Neural progenitor cell (in vitro differentiated cells): Measurements from ENCODE around the gene FBXO4.

ENCODE experiments used
- CTCF ChIP-seq: fragments of 200-600 bp; sonication (generic); IDR thresholded peaks from 2 replicates; pipeline ENCODE4 v1.5.1; 2017; ENCODE audit warnings: antibody characterized with exemption, mild to moderate bottlenecking
- EZH2 ChIP-seq: fragments of 200-600 bp; sonication (generic); IDR thresholded peaks from 2 replicates; pipeline ENCODE4 v1.6.1; 2017; ENCODE audit warnings: antibody characterized with exemption, mild to moderate bottlenecking, moderate library complexity
- EZH2phosphoT487 ChIP-seq: fragments of 200-600 bp; sonication (generic); IDR thresholded peaks from 2 replicates; pipeline ENCODE4 v1.6.1; 2017; ENCODE audit warnings: antibody characterized with exemption

- TF ChIP-seq CTCF (no peak), EZH2 (no peak), EZH2phosphoT487 (no peak)
These were observed 35.4 kb downstream of the FBXO4 start for GRCh38 chr5:41960481-41960880.
